ENCODE data around the gene VWA5B2. TPM values are rescaled to one million over a fixed set of nuclear protein-coding genes. Genes with fewer than 3 reads are reported as not detected.
A peak's percentile ranks its signal among the peaks of the same experiment; 100 is the strongest.

VWA5B2 gene
- total RNA-seq, 1 donor from 2014 or later, result not detected

- Histone ChIP-seq H3K36me3 (ENCODE audit: control insufficient read depth, insufficient read depth, low read length) (no peaks in the 10 kb centered on the region), H3K4me3 (ENCODE audit: low read depth, low read length) (no peak overlapping the region), H3K27me3 (ENCODE audit: control insufficient read depth, insufficient read depth, low read length) (no peaks in the 10 kb centered on the region)
- TF ChIP-seq CTCF (IDR thresholded peaks at IDR 0.05; ENCODE audit: insufficient read depth, low read length, severe bottlenecking), result no peak
- FAIRE-seq (no peak), DNase-seq (ENCODE audit: low read depth) (no peak)
These were observed 20.1 kb upstream of the VWA5B2 start for GRCh38 chr3:184209146-184209923.

GRCh38 chr3:184211297-184211696 is 18.1 kb upstream of the VWA5B2 start:
- H3K27me3 ChIP-seq (ENCODE audit: control insufficient read depth, insufficient read depth, low read length), result no peaks in the 10 kb centered on the region
- H3K36me3 ChIP-seq (ENCODE audit: control insufficient read depth, insufficient read depth, low read length), result no peaks in the 10 kb centered on the region
- DNase-seq (ENCODE audit: low read depth), result no peak
- H3K4me3 ChIP-seq (ENCODE audit: low read depth, low read length), result no peak overlapping the region
- no peak for FAIRE-seq
- TF ChIP-seq CTCF (IDR thresholded peaks at IDR 0.05; ENCODE audit: insufficient read depth, low read length, severe bottlenecking), result no peak

GRCh38 chr3:184211718-184212117 is 17.7 kb upstream of the VWA5B2 start:
- H3K4me3 ChIP-seq (ENCODE audit: low read depth, low read length), result no peak overlapping the region
- FAIRE-seq (no peak), DNase-seq (ENCODE audit: low read depth) (no peak)
- H3K36me3 ChIP-seq (ENCODE audit: control insufficient read depth, insufficient read depth, low read length), result no peaks in the 10 kb centered on the region
- no peak for TF ChIP-seq CTCF (IDR thresholded peaks at IDR 0.05; ENCODE audit: insufficient read depth, low read length, severe bottlenecking)
- no peaks in the 10 kb centered on the region for H3K27me3 ChIP-seq (ENCODE audit: control insufficient read depth, insufficient read depth, low read length)

- H3K27me3 ChIP-seq (ENCODE audit: control insufficient read depth, insufficient read depth, low read length), result no peaks in the 10 kb centered on the region
- H3K4me3 ChIP-seq (ENCODE audit: low read depth, low read length), result no peak overlapping the region
- FAIRE-seq (no peak), DNase-seq (ENCODE audit: low read depth) (no peak)
- no peak for TF ChIP-seq CTCF (IDR thresholded peaks at IDR 0.05; ENCODE audit: insufficient read depth, low read length, severe bottlenecking)
- no peaks in the 10 kb centered on the region for H3K36me3 ChIP-seq (ENCODE audit: control insufficient read depth, insufficient read depth, low read length)
These were observed 10.6 kb upstream of the VWA5B2 start for GRCh38 chr3:184218814-184219213.

- no peak for FAIRE-seq
- no peak for DNase-seq (ENCODE audit: low read depth)
- Histone ChIP-seq H3K36me3 (ENCODE audit: control insufficient read depth, insufficient read depth, low read length) (no peaks in the 10 kb centered on the region), H3K4me3 (ENCODE audit: low read depth, low read length) (no peak overlapping the region), H3K27me3 (ENCODE audit: control insufficient read depth, insufficient read depth, low read length) (peaks cover under 1% of the 10 kb centered on the region)
- TF ChIP-seq CTCF (IDR thresholded peaks at IDR 0.05; ENCODE audit: insufficient read depth, low read length, severe bottlenecking), result no peak
These were observed 6.9 kb upstream of the VWA5B2 start for GRCh38 chr3:184222521-184222920.

GRCh38 chr3:184223946-184224345 is 5.4 kb upstream of the VWA5B2 start:
- Histone ChIP-seq H3K36me3 (ENCODE audit: control insufficient read depth, insufficient read depth, low read length) (no peaks in the 10 kb centered on the region), H3K27me3 (ENCODE audit: control insufficient read depth, insufficient read depth, low read length) (peaks cover 14% of the 10 kb centered on the region), H3K4me3 (ENCODE audit: low read depth, low read length) (no peak overlapping the region)
- FAIRE-seq (peak; percentile 18), DNase-seq (ENCODE audit: low read depth) (no peak)
- no peak for TF ChIP-seq CTCF (IDR thresholded peaks at IDR 0.05; ENCODE audit: insufficient read depth, low read length, severe bottlenecking)
